Right renal pelvis (tissue), 4 donors: ENCODE measurements around the gene SAPCD1. TPM values are rescaled to one million over a fixed set of nuclear protein-coding genes. Genes with fewer than 3 reads are reported as not detected.
"Not testable (repeated sequence)": the region's sequence is repeated elsewhere in the genome, so short reads cannot be mapped to it uniquely, and the experiment has no call there.

Experiments used
- DNase-seq, 4 donors: peaks; one replicate each; pipeline ENCODE4 v3.0.0-alpha.2; 2013; ENCODE audit warnings: low read depth in 4 of 4, low spot score in 3 of 4, missing footprints in 1 of 4
- polyA plus RNA-seq, 4 donors: library from polyadenylated mRNA; unstranded; fragments of 120-200 nt; gene quantifications; one replicate each; pipeline ENCODE4 v1.2.1, GENCODE V29; 2013; ENCODE audit not compliant: insufficient read length in 4 of 4

The SAPCD1 gene
- polyA plus RNA-seq, 4 donors, result 2.7 to 9.2 (median 5.6) TPM

GRCh38 chr6:31794866-31795615 is 32.6 kb downstream of the SAPCD1 start:
- no peak for DNase-seq

- DNase-seq, result peak in 1 of 4 donors; percentile 79
Measured at GRCh38 chr6:31795616-31796298, 33.3 kb downstream of the SAPCD1 start, which contains the start of gene VARS1. Gene VARS1 (minus strand): TSS chr6:31795752. CDS start chr6:31795217, 535 bp downstream.

GRCh38 chr6:31796993-31797385 is 34.5 kb downstream of the SAPCD1 start:
- DNase-seq, result no peak

- DNase-seq, result no peak
Measured at GRCh38 chr6:31797588-31797987, 35.1 kb downstream of the SAPCD1 start.

GRCh38 chr6:31799781-31800180 is 37.3 kb downstream of the SAPCD1 start:
- DNase-seq, result no peak

- not testable (repeated sequence) for DNase-seq
Measured at GRCh38 chr6:31801031-31801927, 38.8 kb downstream of the SAPCD1 start.

- no peak for DNase-seq
Measured at GRCh38 chr6:31805939-31806469, 43.5 kb downstream of the SAPCD1 start.

GRCh38 chr6:31806470-31807272 is 44.2 kb downstream of the SAPCD1 start, which contains the start of gene LSM2:
Gene LSM2 (minus strand): TSS chr6:31806966. CDS start chr6:31806757, 209 bp downstream.
- DNase-seq, result peak; percentile 93 to 95 (median 94)

GRCh38 chr6:31808599-31808998 is 46.1 kb downstream of the SAPCD1 start:
- not testable (repeated sequence) for DNase-seq

GRCh38 chr6:31811645-31812044 is 49.2 kb downstream of the SAPCD1 start:
- DNase-seq, result no peak

- no peak for DNase-seq
Measured at GRCh38 chr6:31813465-31813849, 51.0 kb downstream of the SAPCD1 start.

Other genes with a start within 250 kb of the SAPCD1 start
- gene MCCD1, start 233.7 kb upstream of the SAPCD1 start, polyA plus RNA-seq, result 10 to 100 TPM; 14.0 to 27.9 (median 20.6) TPM
- gene DDX39B, start 220.7 kb upstream of the SAPCD1 start, polyA plus RNA-seq, result 100 to 1,000 TPM; 498 to 550 (median 542) TPM
- 10 to 100 TPM in 1 of 4 donors, 1 to 10 TPM in 3; 6.4 to 11.8 (median 7.3) TPM for gene ATP6V1G2, start 216.0 kb upstream of the SAPCD1 start, polyA plus RNA-seq
- 10 to 100 TPM; 19.1 to 27.4 (median 20.8) TPM for gene NFKBIL1, start 215.0 kb upstream of the SAPCD1 start, polyA plus RNA-seq
- gene LTA, start 190.4 kb upstream of the SAPCD1 start, polyA plus RNA-seq, result under 1 TPM; 0.22 to 0.45 (median 0.34) TPM
- under 1 TPM; 0.08 to 0.28 (median 0.16) TPM for gene TNF, start 187.1 kb upstream of the SAPCD1 start, polyA plus RNA-seq
- 1 to 10 TPM; 1.0 to 2.3 (median 1.2) TPM for gene LTB, start 180.2 kb upstream of the SAPCD1 start, polyA plus RNA-seq
- 1 to 10 TPM; 3.8 to 7.0 (median 4.7) TPM for gene LST1, start 176.4 kb upstream of the SAPCD1 start, polyA plus RNA-seq
- under 1 TPM in 1 of 4 donors, not detected in 3; 0.25 TPM for gene NCR3, start 169.7 kb upstream of the SAPCD1 start, polyA plus RNA-seq
- gene AIF1, start 147.4 kb upstream of the SAPCD1 start, polyA plus RNA-seq, result 10 to 100 TPM; 73.2 to 86.0 (median 82.3) TPM
- 100 to 1,000 TPM; 158 to 215 (median 172) TPM for gene PRRC2A, start 141.9 kb upstream of the SAPCD1 start, polyA plus RNA-seq
- 100 to 1,000 TPM; 236 to 267 (median 247) TPM for gene BAG6, start 110.0 kb upstream of the SAPCD1 start, polyA plus RNA-seq
- gene APOM, start 106.8 kb upstream of the SAPCD1 start, polyA plus RNA-seq, result 100 to 1,000 TPM in 3 of 4 donors, 10 to 100 TPM in 1; 91.2 to 139 (median 117) TPM
- 10 to 100 TPM; 20.0 to 22.5 (median 20.7) TPM for gene C6orf47, start 101.9 kb upstream of the SAPCD1 start, polyA plus RNA-seq
- 10 to 100 TPM; 25.6 to 28.8 (median 26.0) TPM for gene GPANK1, start 97.7 kb upstream of the SAPCD1 start, polyA plus RNA-seq
- gene CSNK2B, start 96.6 kb upstream of the SAPCD1 start, polyA plus RNA-seq, result 100 to 1,000 TPM; 237 to 255 (median 246) TPM
- 10 to 100 TPM; 14.0 to 21.3 (median 15.2) TPM for gene LY6G5B, start 92.7 kb upstream of the SAPCD1 start, polyA plus RNA-seq
- gene LY6G5C, start 81.6 kb upstream of the SAPCD1 start, polyA plus RNA-seq, result 1 to 10 TPM; 2.4 to 3.3 (median 2.7) TPM
- gene ABHD16A, start 59.3 kb upstream of the SAPCD1 start, polyA plus RNA-seq, result 10 to 100 TPM; 52.5 to 62.6 (median 52.9) TPM
- 1 to 10 TPM in 1 of 4 donors, under 1 TPM in 3; 0.33 to 1.0 (median 0.80) TPM for gene LY6G6F, start 55.8 kb upstream of the SAPCD1 start, polyA plus RNA-seq
- under 1 TPM in 1 of 4 donors, not detected in 3; 0.82 TPM for gene LY6G6D, start 47.3 kb upstream of the SAPCD1 start, polyA plus RNA-seq
- under 1 TPM in 3 of 4 donors, not detected in 1; 0.28 to 0.43 (median 0.40) TPM for gene LY6G6C, start 40.9 kb upstream of the SAPCD1 start, polyA plus RNA-seq
- 1 to 10 TPM in 3 of 4 donors, under 1 TPM in 1; 0.96 to 3.8 (median 1.2) TPM for gene MPIG6B, start 39.3 kb upstream of the SAPCD1 start, polyA plus RNA-seq
- gene DDAH2, start 33.4 kb upstream of the SAPCD1 start, polyA plus RNA-seq, result 100 to 1,000 TPM; 148 to 230 (median 168) TPM
- gene CLIC1, start 26.1 kb upstream of the SAPCD1 start, polyA plus RNA-seq, result 100 to 1,000 TPM; 290 to 327 (median 297) TPM
- 10 to 100 TPM; 18.3 to 25.7 (median 20.5) TPM for gene MSH5, start 22.7 kb upstream of the SAPCD1 start, polyA plus RNA-seq
- gene VWA7, start 14.7 kb downstream of the SAPCD1 start, polyA plus RNA-seq, result 10 to 100 TPM in 1 of 4 donors, 1 to 10 TPM in 3; 7.1 to 10.4 (median 8.7) TPM
- 10 to 100 TPM; 56.8 to 59.8 (median 59.0) TPM for gene VARS1, start 33.1 kb downstream of the SAPCD1 start, polyA plus RNA-seq
- gene LSM2, start 44.3 kb downstream of the SAPCD1 start, polyA plus RNA-seq, result 10 to 100 TPM; 82.9 to 92.5 (median 84.0) TPM
- 1 to 10 TPM; 3.8 to 4.8 (median 4.0) TPM for gene HSPA1L, start 52.6 kb downstream of the SAPCD1 start, polyA plus RNA-seq
- 100 to 1,000 TPM in 2 of 4 donors, 10 to 100 TPM in 2; 93.4 to 143 (median 105) TPM for gene HSPA1A, start 52.9 kb downstream of the SAPCD1 start, polyA plus RNA-seq
- 100 to 1,000 TPM; 106 to 189 (median 147) TPM for gene HSPA1B, start 65.1 kb downstream of the SAPCD1 start, polyA plus RNA-seq
- 10 to 100 TPM; 76.5 to 91.2 (median 76.6) TPM for gene NEU1, start 100.2 kb downstream of the SAPCD1 start, polyA plus RNA-seq
- gene SLC44A4, start 116.3 kb downstream of the SAPCD1 start, polyA plus RNA-seq, result 10 to 100 TPM; 44.2 to 55.2 (median 44.7) TPM
- gene EHMT2, start 135.0 kb downstream of the SAPCD1 start, polyA plus RNA-seq, result 10 to 100 TPM; 71.6 to 88.6 (median 77.8) TPM
- 10 to 100 TPM; 21.6 to 27.7 (median 23.0) TPM for gene ZBTB12, start 139.4 kb downstream of the SAPCD1 start, polyA plus RNA-seq
- gene C2, start 165.1 kb downstream of the SAPCD1 start, polyA plus RNA-seq, result 1 to 10 TPM; 3.6 to 5.6 (median 4.3) TPM
- gene CFB, start 183.4 kb downstream of the SAPCD1 start, polyA plus RNA-seq, result 10 to 100 TPM in 1 of 4 donors, 1 to 10 TPM in 3; 5.0 to 20.8 (median 6.1) TPM
- gene NELFE, start 196.3 kb downstream of the SAPCD1 start, polyA plus RNA-seq, result 100 to 1,000 TPM in 1 of 4 donors, 10 to 100 TPM in 3; 88.2 to 102 (median 92.2) TPM
- gene SKIC2, start 196.5 kb downstream of the SAPCD1 start, polyA plus RNA-seq, result 10 to 100 TPM; 41.1 to 51.1 (median 44.7) TPM
- 10 to 100 TPM; 28.9 to 30.7 (median 29.5) TPM for gene DXO, start 209.5 kb downstream of the SAPCD1 start, polyA plus RNA-seq
- gene C4A, start 219.4 kb downstream of the SAPCD1 start, polyA plus RNA-seq, result 10 to 100 TPM; 11.1 to 23.7 (median 14.7) TPM